Measurements from ENCODE around the gene ZFYVE28.
"Not testable (repeated sequence)": the region's sequence is repeated elsewhere in the genome, so short reads cannot be mapped to it uniquely, and the experiment has no call there.

- TF ChIP-seq POLR2A, CTCF (IDR thresholded peaks at IDR 0.05): not testable (repeated sequence)
Observed at GRCh38 chr4:2221378-2221777, 197.1 kb downstream of the ZFYVE28 start.

Measured in adrenal gland (tissue), 5 donors.